PC-3 (cell line): Measurements from ENCODE around the gene ACSS3.

Experiments
- EZH2 ChIP-seq: fragments of 300-600 bp; sonication (generic); IDR thresholded peaks from one replicate; pipeline ENCODE4 v1.6.1; 2017; ENCODE audit warnings: antibody characterized with exemption, mild to moderate bottlenecking, low read length; ENCODE audit not compliant: unreplicated experiment
- EZH2phosphoT487 ChIP-seq: fragments of 300-600 bp; sonication (generic); IDR thresholded peaks from 2 replicates; pipeline ENCODE4 v1.6.1; 2018; ENCODE audit warnings: mild to moderate bottlenecking, antibody characterized with exemption, low read length, borderline replicate concordance
- TF ChIP-seq, protein P1 (sequence below): fragments of 300-600 bp; sonication (generic); conservative IDR thresholded peaks from 2 replicates; pipeline ENCODE4 v1.5.1; 2017; ENCODE audit warnings: antibody characterized with exemption, low read depth, mild to moderate bottlenecking, low read length

GRCh38 chr12:81253360-81253759, 175.5 kb downstream of the ACSS3 start:
- TF ChIP-seq, protein P1, sequence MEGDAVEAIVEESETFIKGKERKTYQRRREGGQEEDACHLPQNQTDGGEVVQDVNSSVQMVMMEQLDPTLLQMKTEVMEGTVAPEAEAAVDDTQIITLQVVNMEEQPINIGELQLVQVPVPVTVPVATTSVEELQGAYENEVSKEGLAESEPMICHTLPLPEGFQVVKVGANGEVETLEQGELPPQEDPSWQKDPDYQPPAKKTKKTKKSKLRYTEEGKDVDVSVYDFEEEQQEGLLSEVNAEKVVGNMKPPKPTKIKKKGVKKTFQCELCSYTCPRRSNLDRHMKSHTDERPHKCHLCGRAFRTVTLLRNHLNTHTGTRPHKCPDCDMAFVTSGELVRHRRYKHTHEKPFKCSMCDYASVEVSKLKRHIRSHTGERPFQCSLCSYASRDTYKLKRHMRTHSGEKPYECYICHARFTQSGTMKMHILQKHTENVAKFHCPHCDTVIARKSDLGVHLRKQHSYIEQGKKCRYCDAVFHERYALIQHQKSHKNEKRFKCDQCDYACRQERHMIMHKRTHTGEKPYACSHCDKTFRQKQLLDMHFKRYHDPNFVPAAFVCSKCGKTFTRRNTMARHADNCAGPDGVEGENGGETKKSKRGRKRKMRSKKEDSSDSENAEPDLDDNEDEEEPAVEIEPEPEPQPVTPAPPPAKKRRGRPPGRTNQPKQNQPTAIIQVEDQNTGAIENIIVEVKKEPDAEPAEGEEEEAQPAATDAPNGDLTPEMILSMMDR = no peak
- TF ChIP-seq EZH2 (no peak), EZH2phosphoT487 (no peak)
